Mucosa of descending colon (tissue), 3 donors: Measurements from ENCODE around the gene JMJD7. TPM values are rescaled to one million over a fixed set of nuclear protein-coding genes. Genes with fewer than 3 reads are reported as not detected.

Experiments used
- ATAC-seq: fragments of 200-7000 bp; cut with Tn5 transposase; one replicate; pipeline ENCODE4 v1.9.1; 2020; ENCODE audit warnings: mild to moderate bottlenecking, moderate library complexity
- DNase-seq, 3 donors: peaks; one replicate each; pipeline ENCODE4 v3.0.0-alpha.2; 2020
- H3K36me3 ChIP-seq: fragments of 200-600 bp; one replicate; pipeline ENCODE4 v1.8.0; 2021; ENCODE audit warnings: low read depth, mild to moderate bottlenecking
- H3K4me1 ChIP-seq: fragments of 200-600 bp; one replicate; pipeline ENCODE4 v1.8.0; 2021; ENCODE audit warnings: low read depth, mild to moderate bottlenecking
- H3K4me3 ChIP-seq: fragments of 200-600 bp; one replicate; pipeline ENCODE4 v1.8.0; 2021; ENCODE audit warnings: mild to moderate bottlenecking
- H3K9me3 ChIP-seq: fragments of 200-600 bp; one replicate; pipeline ENCODE4 v1.8.0; 2021; ENCODE audit warnings: mild to moderate bottlenecking
- intact Hi-C, 2 donors: fragments of 100-400 bp; cut with DNase I in 1 of 2; cut with micrococcal nuclease in 1 of 2; formaldehyde crosslinking; loops; one replicate each; pipeline versions ENCODE4 v1.11.0 to v1.11.1; 2022; cut with DNase I, micrococcal nuclease
- total RNA-seq, 3 donors: library from RNA; stranded (reverse); fragmentation: NEBNext Ultra II Directional in 2 of 3; extraction: Animal tissue kit (Norgen Biotek cat#: 25700) in 2 of 3; gene quantifications; one replicate each; pipeline versions ENCODE4 v1.2.1 to v1.2.4, GENCODE V29; 2021 to 2023
- TF ChIP-seq, protein P1 (sequence below): fragments of 200-600 bp; IDR thresholded peaks from one replicate; pipeline ENCODE4 v1.8.0; 2022; ENCODE audit warnings: antibody characterized with exemption, mild to moderate bottlenecking
- donor health status: DM: no; HTN: no; CAD: no; lungs with moderate emphysema.
- donor health status: DM: no; HTN: no; CAD: no.
- donor health status: DM: no; HTN: yes; CAD: no.

Gene JMJD7
- total RNA-seq, 3 donors from 2014 or later: 9.8 to 15.2 (median 10.8) TPM

DNA sequence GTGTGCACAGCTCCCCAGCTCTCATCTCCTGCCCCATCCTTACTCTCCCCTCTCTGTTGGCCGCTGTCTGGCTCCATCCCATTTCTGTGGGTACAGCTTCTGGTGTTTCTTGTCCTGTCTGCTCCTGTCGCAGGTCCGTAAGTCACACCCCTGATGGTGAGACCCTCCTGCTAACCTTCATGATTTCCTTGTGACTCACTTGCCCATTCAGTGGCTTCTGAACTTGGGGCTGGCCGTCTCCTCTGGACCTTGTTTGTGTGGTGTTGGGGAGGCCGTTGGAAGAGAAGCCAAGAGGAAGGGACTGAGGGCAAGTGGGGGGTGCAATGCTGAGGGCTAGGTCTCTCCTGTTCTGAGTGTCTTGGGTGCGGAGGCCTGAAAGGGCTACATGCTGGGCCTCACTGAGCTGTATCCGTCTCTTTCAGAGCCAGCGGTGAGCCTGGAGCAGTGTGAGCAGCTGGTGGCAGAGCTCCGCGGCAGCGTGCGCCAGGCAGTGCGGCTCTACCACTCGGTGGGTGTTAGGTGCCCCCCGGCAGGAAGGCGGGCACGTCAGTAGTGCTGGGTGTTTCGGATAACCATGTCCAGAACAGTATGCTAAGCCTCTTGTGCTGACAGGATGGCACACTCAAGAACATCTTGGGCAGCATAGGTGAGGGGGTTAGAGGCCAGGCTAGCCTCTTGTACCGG is 3.7 kb upstream of the JMJD7 start:
- intact Hi-C loops: no loop called here
- Histone ChIP-seq H3K9me3 (no peaks in the 10 kb centered on the region), H3K4me3 (no peak overlapping the region), H3K4me1 (peaks cover 6% of the 10 kb centered on the region), H3K36me3 (peaks cover 3% of the 10 kb centered on the region)
- ATAC-seq (no peak), DNase-seq (peak in 1 of 3 donors; percentile 51)
- TF ChIP-seq, protein P1, sequence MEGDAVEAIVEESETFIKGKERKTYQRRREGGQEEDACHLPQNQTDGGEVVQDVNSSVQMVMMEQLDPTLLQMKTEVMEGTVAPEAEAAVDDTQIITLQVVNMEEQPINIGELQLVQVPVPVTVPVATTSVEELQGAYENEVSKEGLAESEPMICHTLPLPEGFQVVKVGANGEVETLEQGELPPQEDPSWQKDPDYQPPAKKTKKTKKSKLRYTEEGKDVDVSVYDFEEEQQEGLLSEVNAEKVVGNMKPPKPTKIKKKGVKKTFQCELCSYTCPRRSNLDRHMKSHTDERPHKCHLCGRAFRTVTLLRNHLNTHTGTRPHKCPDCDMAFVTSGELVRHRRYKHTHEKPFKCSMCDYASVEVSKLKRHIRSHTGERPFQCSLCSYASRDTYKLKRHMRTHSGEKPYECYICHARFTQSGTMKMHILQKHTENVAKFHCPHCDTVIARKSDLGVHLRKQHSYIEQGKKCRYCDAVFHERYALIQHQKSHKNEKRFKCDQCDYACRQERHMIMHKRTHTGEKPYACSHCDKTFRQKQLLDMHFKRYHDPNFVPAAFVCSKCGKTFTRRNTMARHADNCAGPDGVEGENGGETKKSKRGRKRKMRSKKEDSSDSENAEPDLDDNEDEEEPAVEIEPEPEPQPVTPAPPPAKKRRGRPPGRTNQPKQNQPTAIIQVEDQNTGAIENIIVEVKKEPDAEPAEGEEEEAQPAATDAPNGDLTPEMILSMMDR: no peak

DNA sequence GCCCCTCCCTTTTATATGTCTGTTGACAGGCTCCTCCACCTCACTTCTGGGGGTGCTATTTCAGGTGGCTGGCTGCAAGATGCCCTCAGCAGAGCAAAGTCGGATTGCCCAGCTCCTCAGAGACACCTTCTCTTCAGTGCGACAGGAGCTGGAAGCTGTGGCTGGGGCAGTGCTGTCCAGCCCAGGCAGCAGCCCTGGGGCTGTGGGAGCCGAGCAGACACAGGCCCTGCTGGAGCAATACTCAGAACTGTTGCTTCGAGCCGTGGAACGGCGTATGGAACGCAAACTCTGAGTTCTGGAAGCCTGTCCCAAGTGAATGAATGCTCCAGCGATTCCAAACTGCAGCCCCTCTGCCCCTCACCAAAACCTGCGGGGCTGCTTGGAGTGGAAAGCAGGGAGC is 2.7 kb upstream of the JMJD7 start:
- intact Hi-C loops: no loop called here
- DNase-seq: no peak
- Histone ChIP-seq H3K4me3 (no peak overlapping the region), H3K36me3 (peaks cover 3% of the 10 kb centered on the region), H3K9me3 (no peaks in the 10 kb centered on the region), H3K4me1 (peaks cover 9% of the 10 kb centered on the region)
- ATAC-seq: no peak
- TF ChIP-seq, protein P1: no peak

DNA sequence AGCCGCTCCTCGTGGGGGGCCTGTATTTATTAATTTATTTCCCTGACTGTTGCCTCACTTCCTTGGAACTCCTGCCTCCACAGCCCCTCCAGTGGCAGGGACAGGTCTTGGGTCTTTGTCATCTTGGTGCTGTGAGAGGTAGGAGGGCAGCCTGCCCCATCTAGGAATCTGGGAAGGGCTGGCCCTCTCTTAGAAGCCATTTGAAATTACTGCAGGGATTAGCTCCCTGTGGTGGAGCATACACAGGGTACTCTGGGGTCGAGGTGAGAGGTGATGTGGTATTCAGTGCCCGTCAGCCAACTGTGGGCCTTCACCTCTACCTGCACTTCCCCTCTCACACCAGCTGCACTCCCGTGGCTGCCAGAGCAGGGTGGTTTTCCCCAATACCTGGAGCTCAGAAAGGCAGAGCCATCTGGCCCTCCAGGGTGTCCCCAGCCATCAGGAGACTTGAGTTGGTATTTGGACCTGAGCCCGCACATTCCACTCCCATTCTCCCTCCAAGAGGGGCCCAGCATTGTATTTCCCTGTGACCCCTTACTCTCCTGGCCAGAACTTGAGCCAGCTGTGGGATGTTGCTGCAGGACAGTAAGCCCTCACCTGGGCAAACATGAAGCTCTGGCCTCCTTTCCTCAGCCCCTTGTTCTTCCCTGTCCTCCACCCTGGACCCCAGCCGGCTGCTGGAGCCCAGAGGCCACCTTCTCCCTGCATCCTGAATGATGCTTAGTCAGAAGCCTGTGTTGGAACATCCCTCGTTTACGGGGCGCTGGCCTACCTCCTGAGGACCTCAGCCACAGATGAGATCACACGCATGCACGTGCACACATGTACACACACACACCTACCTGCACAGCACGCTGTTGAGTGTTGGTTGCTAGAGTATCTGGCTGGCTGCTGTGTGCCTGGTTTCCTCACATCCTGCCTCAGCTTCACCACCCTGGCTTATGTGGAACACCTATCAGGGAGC is 2.0 kb upstream of the JMJD7 start:
- TF ChIP-seq, protein P1: no peak
- intact Hi-C loops: no loop called here
- H3K36me3 ChIP-seq: peaks cover 3% of the 10 kb centered on the region
- H3K4me3 ChIP-seq: no peak overlapping the region
- peaks cover 13% of the 10 kb centered on the region for H3K4me1 ChIP-seq
- DNase-seq (no peak), ATAC-seq (no peak)
- no peaks in the 10 kb centered on the region for H3K9me3 ChIP-seq

DNA sequence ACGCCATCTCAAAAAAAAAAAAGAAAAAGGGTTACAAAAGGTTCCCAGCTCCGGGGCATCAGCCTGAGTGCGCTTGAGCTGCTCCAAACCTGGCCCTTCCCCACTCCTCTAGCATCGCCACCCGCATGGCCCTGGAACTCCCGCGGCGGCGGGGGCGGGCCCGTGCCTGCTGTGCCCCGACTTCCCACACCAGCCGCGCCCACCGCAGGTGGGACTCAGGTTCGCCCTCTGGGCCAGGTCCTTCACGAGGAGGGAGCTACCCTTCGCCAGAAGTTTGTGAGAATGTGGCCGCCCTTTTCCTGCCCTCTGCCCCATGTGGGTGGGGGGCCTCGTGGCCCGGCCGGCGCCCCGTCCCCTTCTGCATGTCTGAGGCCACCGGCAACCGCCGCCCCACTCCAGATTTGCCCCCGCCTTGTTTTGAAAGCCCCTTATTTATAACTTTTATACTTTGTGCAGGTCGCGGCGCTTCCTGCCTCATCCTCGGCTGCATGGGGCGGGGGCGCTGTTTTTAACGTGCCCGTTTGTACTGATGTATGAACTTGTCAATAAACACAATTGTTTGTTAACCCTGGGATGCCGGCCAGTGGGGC is 507 bp upstream of the JMJD7 start:
- ATAC-seq (peak; percentile 20), DNase-seq (peak in 1 of 3 donors; percentile 59)
- Histone ChIP-seq H3K9me3 (no peaks in the 10 kb centered on the region), H3K36me3 (peaks cover 3% of the 10 kb centered on the region), H3K4me3 (no peak overlapping the region), H3K4me1 (peaks cover 13% of the 10 kb centered on the region)
- TF ChIP-seq, protein P1: no peak
- intact Hi-C loops: no loop called here

DNA sequence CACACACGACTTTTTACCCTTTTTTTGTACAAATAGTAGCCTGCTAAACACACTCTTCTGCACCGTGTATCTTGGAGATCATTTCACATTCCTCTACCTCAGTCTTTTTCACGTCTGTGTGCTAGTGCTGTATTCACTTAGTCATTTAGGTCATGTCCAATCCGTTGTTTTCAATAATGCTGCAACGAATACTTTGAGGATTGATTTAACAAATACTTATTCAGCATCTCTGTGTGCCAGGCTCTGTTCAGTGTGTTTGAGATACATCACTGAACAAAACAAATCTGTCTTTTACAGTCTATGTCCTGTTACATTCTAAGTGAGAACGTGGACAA is 882 bp downstream of the JMJD7 start:
- TF ChIP-seq, protein P1: no peak
- intact Hi-C loops: no loop called here
- Histone ChIP-seq H3K36me3 (no peaks in the 10 kb centered on the region), H3K4me3 (no peak overlapping the region), H3K4me1 (peaks cover 13% of the 10 kb centered on the region), H3K9me3 (no peaks in the 10 kb centered on the region)
- no peak for DNase-seq
- ATAC-seq: no peak
